Lung microvascular endothelial cell (primary cell): Measurements from ENCODE around the gene PIP5KL1. TPM values are rescaled to one million over a fixed set of nuclear protein-coding genes. Genes with fewer than 3 reads are reported as not detected.

Experiments used
- DNase-seq, 2 donors: peaks; one replicate each; pipeline versions ENCODE4 v3.0.0 to v3.0.0-alpha.2; 2010; ENCODE audit warnings: low read depth in 2 of 2
- total RNA-seq: library from RNA; depleted of rRNA; stranded (reverse); fragments of >200 nt; gene quantifications from 2 replicates; pipeline ENCODE4 v1.2.1, GENCODE V29; 2014

Gene PIP5KL1
- total RNA-seq, 1 donor from 2014 or later = 0.60 TPM

- DNase-seq = peak in 1 of 2 donors; percentile 55
Measured at GRCh38 chr9:127968700-127969383, 38.3 kb upstream of the PIP5KL1 start.

DNA sequence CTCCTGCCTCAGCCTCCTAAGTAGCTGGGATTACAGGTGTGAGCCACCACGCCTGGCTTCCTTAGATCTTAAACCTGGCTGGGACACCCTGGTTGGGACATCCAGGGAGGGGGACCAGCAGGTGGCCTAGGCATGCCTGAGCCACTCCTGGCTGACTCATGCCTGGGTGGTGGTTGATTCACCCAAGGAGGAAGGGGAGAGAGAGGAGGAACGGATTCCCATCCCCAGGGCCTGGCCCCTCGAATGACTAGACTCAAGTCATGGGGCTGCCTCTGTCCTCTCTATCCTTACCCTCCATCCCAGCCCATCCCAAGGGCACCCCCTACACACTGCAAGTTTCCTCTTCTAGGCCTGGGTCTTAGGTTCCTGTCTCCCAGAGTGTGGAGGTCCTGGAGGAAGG is 37.5 kb upstream of the PIP5KL1 start:
- peak in 1 of 2 donors; percentile 44 for DNase-seq

DNA sequence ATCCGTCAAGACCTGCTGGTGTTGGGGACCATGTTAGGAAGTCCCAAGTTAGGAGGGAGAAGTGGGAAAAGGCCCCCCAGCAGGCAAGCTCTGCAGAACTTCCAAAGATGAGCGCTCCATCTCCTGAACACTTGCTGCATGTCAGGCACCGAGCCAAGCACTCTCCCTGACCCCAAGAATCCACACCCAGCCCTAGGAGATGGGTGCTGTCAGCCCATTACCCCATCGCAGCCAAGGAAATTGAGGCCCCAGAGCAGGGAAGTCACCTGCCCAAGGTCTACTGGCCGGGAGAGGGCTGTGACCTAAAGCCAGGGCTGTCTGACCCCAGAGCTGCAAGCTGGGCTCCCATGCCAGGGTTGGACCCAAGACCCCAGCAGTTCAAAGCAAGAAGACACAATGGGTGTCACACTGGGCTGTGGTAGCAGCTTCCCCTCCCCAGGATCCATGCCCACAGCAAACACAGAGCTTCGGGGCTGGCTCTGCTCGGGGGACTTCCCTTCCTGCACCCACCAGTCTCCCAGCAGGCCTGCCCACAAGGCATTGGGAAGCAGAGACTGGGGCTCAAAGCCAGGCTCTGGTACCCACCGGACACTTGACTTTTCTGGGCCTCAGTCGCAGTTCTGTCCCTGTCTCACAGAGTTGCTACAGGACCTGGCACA is 36.7 kb upstream of the PIP5KL1 start:
- DNase-seq = no peak

DNA sequence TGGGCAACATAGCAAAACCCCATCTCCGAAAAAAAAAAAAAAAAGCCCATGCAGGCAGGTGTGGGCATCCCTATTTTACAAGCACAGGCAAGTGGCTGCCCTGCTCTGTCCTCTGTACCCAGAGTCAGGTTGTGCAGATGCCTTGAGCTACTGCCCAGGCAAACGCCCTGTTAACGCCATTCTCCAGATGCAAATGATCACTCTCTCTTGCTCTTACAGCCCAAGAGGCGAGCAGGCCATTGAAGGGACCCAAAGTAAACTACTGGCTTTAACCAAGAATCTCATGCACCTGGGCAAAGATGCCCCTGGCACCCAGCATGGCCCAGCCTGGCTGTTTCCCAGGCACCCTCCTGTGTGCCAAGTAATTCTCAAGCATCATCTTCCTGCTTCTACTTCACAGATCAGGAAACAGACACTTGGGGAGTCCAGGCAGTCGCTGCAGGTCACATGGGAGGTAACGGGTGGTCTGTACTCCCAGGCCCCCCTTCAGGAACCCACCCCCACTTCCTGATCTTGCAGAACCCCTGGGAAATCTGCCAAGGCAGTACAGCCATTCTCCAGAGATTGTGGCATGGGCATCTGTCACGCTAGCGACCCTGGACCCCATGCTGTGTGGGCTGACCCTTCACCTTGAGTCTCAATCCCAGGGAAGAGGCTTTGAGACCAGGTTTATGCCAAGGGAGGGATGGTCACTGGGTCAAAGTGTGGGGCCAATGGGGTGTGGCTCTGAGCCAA is 36.0 kb upstream of the PIP5KL1 start:
- no peak for DNase-seq

DNA sequence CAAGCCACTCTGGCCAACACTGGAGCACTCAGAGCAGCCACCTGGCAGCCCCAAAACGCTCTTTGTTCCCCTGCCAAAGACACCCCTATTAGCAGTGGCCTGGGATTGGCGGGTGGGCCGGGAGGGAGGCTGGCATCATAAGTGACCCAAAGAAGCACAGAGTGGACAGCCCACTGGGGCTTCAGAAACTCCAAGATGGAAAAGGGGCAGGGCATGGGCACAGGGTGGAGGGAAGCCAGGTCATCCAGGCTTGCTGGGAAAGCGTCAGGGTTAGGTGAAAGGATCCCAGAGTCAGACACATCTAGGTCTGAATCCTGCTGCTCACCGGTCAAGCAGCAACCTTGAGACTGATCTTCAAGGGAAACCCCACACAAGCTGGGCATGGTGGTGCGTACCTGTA is 35.4 kb upstream of the PIP5KL1 start:
- no peak for DNase-seq

DNA sequence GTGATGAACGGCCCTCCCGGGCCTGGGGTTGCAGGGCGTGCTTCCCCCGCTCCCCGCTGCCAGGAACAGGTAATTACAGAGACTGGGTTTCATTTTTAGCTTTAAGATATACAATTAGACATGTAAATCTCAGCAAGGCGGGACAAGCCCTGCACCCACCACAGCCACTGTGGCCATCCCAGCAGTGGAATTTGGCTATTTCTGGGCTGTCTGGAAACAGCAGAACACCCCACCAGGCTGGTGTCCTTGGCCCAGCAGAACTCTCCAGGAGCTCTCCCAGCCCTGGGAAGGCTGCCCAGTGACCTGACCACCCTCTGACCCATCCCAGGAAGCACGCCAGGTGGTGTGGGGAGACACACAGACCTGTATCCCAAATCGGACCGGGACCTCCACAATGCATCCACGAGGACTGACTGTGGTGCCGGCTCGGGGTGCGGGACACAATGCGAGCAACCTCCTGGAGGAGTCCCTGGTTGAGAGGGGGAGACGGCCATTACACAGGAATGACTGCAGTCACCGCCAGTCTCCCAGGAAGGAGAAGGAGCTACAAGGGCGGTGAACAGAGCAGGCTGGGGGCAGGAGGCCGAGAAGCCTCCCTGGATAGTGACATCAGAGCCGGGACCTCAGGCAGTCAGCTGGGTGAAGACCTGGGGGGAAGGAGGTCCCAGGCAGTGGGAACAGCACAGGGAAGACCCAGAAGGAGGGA is 32.9 kb upstream of the PIP5KL1 start:
- no peak for DNase-seq

DNA sequence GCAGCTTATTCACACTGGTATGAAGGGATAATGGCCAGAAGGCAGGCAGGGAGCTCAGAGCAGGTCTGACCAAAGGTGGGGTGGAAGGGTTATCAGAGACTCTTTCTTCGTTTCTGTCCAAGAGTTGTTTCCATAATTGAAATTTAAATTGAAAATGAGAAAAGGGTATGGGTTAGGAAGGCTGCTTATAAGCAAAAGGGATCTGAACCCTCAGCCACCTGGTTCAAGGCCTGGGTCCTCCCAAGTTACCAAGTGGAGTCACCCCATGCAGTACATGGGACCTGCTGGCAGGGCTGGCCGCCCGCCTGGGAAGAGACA is 32.4 kb upstream of the PIP5KL1 start:
- no peak for DNase-seq

DNA sequence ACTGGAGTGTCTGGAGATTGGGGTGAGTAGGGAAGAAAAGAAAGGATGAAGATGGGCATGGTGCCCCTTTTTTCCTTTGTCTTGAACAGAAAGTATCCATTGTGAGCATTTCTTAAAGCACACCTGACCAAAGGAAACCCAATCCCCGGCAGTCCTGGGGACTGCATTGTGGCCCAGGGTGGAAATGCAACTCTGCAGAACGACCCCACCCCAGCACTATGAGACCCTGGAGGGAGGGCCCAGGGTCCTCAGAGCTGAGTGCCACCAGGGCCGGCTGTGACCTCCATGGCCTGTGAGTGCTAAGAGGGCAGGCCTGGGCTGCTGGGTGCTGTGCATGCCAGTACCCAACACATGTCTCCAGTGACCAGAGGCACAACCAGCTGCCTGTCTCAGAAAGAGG is 31.7 kb upstream of the PIP5KL1 start:
- DNase-seq = no peak

- no peak for DNase-seq
Measured at GRCh38 chr9:127961613-127962155, 31.1 kb upstream of the PIP5KL1 start.

GRCh38 chr9:127961155-127961490 is 30.5 kb upstream of the PIP5KL1 start:
- DNase-seq = no peak

DNA sequence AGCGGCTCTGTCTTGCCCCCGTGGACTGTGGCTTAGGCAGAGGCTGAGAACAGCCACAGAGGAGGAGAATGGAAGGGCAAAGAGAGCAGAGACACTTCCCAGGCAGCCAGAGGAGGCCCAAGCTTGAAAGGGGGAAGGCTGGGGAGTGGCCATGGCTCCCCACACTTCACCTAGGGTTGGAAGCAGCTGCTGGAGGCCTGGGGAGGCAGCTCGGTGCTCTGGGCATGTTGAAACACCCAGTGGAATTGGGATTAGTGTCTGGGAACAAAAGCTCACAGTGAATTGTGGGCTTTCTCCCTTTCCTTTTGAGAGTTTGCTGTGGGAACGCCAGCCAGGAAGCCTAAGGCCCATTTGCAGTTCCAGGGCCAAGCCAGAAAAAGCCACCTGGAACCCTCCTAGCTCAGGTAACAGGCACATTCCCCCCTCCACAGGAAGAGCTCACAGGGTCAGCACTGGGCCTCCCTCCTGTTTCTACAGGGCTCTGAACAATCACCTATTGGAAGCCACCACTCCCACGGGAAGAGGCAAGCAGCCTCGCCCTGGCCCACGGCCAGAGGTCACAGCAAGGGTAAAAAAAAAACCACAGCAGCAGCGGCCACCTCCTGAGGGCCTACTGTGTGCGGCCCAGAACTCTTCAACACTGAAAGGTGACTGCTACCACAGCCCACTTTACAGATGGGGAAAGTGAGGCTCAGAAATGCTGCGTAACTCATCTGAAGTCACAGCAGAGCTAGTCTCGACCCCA is 30.0 kb upstream of the PIP5KL1 start:
- DNase-seq = no peak

GRCh38 chr9:127959841-127960409 is 29.3 kb upstream of the PIP5KL1 start:
- no peak for DNase-seq

DNA sequence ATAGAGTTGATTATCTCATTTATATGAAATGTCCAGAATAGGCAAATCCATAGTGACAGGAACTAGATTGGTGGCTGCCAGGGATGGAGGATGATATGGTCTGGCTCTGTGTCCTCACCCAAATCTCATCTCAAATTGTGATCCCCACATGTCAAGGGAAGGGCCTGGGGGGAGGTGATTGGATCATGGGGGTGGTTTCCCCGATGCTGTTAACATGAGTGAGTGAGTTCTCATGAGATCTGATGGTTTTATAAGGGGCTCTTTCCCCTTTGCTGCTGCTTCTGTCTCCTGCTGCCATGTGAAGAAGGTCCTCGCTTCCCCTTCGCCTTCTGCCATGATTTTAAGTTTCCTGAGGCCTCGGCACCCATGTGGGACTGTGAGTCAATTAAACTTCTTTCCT is 28.8 kb upstream of the PIP5KL1 start:
- no peak for DNase-seq

- DNase-seq = no peak
Measured at GRCh38 chr9:127958728-127959127, 28.2 kb upstream of the PIP5KL1 start.

DNA sequence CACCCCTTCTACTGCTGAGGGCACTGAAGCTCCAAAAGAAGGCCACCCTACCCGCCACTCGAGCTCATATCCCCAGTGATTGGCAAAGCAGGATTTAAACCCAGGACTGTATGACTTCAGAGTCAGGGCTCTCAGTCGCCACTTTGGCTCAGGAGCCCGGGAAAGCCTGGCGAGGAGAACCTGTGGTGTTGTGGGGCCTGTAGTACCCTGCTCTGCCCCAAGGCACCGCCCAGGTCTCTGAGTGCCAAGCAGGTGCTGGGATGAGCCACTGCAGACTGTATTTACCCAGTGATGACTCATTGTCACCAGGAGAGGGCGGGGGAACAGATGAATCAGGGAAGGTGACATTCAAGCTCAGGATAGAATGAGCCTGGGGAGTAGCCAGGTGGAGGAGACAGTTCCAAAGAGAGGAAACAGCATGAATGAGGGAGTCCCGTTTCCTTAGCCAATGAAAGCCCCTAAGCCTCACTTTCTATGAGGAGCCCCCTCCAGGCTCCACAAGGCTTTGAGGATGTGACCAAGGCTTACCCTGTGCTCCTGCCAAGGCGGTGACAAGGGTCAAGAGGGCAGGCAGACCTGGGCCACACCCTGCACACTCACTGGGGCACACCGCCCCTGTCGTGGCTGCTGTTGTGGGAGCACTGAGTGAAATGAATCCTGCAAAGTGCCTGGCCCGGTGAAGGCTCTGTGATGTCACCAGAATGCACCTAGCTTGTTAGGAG is 24.9 kb upstream of the PIP5KL1 start:
- DNase-seq = peak; percentile 38 to 84

DNA sequence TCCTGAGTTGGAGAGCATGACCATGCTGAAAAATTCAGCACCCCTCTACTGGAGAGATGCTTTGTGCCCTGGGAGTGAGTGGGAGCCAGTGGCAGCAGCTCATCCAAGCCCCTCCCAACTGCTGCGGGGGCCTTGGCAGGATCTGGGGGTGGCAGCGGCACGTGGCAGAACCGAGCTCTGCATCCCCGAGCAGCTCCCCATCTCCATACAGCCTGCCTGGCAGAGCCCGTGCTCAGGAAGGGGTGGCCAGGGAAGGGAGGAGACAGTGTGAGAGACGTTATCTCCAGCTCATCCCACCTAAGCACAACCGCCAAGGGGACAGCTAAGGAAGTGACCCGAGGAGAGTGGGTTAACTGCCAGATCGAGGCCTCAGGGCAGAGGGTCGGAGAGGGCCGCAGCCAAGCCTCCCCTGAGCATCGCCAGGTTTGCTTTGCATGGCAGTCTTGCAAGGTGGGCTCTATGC is 24.3 kb upstream of the PIP5KL1 start:
- DNase-seq = no peak

GRCh38 chr9:127953768-127954505 is 23.4 kb upstream of the PIP5KL1 start:
- no peak for DNase-seq

DNA sequence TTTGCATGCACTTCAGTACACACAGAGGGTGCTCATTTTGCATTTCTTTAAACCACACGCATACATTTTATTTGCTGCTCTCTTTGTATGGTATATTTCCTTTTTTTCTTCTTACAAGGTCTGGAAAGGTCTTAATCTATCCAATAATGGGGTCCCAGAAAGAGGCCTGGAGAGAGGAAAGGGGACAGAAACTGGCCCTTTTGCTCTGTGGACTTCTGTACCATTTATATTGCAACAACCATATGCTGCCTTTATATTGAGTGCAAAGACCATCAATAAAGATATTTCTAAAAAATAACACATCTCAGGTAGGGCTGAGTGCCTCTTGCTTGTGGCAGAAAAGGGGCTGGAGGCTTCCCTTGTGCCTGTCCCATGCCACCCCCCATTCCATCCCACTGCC is 22.6 kb upstream of the PIP5KL1 start:
- DNase-seq = no peak

GRCh38 chr9:127950513-127951289 is 20.1 kb upstream of the PIP5KL1 start:
- peak in 1 of 2 donors; percentile 72 for DNase-seq
